WI38 (cell line): ENCODE measurements around the gene HOXD1.

Experiments
- H3K4me3 ChIP-seq: 2 replicates; pipeline ENCODE4 v1.5.1; 2011; ENCODE audit warnings: low read depth, mild to moderate bottlenecking, control low read depth, low read length
- TF ChIP-seq, protein P1 (sequence below): IDR thresholded peaks from 2 replicates; pipeline ENCODE4 v1.5.1; 2012; ENCODE audit warnings: low read depth, mild to moderate bottlenecking, control low read depth, low read length

HOXD1 gene

DNA sequence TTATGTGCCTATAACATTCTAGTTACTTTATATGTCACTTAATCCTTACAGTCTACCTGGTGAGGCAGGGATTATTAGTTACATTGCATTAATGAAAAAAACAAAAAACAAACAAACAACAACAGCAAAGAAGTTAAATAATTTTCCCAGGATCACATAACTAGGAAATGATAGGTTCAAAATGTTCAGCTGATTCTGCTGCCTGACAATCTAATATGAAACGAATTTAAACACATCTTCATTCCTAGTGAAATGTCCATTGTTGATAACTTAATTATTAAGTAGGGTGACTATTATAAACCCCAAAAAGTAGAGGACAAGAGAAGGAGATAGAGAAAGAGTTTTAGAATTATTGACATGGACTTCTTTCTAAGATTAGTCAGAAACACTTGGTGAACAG, 22.6 kb downstream of the HOXD1 start:
- no peak overlapping the region for H3K4me3 ChIP-seq
- TF ChIP-seq, protein P1, sequence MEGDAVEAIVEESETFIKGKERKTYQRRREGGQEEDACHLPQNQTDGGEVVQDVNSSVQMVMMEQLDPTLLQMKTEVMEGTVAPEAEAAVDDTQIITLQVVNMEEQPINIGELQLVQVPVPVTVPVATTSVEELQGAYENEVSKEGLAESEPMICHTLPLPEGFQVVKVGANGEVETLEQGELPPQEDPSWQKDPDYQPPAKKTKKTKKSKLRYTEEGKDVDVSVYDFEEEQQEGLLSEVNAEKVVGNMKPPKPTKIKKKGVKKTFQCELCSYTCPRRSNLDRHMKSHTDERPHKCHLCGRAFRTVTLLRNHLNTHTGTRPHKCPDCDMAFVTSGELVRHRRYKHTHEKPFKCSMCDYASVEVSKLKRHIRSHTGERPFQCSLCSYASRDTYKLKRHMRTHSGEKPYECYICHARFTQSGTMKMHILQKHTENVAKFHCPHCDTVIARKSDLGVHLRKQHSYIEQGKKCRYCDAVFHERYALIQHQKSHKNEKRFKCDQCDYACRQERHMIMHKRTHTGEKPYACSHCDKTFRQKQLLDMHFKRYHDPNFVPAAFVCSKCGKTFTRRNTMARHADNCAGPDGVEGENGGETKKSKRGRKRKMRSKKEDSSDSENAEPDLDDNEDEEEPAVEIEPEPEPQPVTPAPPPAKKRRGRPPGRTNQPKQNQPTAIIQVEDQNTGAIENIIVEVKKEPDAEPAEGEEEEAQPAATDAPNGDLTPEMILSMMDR: no peak

DNA sequence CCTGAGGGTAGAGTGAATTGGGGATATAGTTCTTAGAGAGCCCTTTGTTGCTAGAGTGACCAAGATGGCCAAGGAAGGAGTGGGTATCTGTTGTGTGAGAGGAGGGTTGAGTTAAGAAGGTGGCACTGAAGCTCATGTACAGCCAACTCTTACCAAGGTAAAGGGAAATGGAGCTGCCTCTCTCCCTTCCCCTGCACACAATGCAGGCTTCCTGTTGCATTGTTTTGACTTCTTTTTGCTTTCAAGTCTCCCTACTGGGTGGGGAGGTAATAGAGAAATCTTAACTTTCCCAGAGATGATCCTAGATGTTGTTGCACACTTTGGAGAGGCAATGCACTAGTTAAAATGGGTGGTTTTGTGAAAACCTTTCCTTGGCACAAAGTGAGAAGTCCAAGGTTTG, 23.8 kb downstream of the HOXD1 start:
- TF ChIP-seq, protein P1: no peak

DNA sequence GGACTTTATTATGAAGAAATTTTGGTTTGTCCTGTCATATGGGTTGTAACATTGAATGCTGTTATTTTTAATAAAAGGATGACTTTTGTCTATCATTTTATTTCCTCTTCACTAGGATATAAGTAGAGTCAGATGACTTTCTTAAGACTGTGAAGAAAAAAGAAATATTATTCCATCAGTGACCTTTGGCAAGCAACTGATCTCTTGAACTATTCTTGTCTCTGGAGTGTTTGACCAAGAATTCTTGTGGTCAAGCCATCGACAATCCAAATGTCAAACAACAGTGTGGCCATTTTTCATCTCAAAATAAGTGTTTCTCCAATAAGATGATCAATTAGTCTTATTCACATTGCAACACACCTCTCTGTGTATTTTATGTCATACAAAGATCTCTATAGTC, 24.9 kb downstream of the HOXD1 start:
- TF ChIP-seq, protein P1: no peak
- H3K4me3 ChIP-seq: no peak overlapping the region

More for the DNA sequence above, 23.8 kb downstream of the HOXD1 start:
- H3K4me3 ChIP-seq: no peak overlapping the region

DNA sequence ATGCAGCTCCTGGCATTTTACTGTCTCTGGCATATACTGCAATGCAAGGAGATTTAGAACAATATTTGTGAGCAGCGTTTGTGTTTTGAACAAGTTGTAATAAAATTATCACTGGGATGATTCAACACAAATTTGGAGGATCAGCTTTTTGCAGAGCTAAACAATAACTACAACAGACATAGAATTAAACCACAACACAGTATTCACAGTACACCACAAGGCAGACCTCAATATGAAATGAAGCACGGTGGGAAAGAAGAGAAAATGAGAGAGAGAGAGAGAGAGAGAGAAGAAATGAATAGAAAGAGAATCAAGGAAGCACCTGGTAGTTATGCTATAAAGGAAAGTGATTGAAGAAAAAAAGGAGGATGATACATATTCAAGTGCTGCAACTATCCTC, 39.4 kb downstream of the HOXD1 start:
- TF ChIP-seq, protein P1: no peak

DNA sequence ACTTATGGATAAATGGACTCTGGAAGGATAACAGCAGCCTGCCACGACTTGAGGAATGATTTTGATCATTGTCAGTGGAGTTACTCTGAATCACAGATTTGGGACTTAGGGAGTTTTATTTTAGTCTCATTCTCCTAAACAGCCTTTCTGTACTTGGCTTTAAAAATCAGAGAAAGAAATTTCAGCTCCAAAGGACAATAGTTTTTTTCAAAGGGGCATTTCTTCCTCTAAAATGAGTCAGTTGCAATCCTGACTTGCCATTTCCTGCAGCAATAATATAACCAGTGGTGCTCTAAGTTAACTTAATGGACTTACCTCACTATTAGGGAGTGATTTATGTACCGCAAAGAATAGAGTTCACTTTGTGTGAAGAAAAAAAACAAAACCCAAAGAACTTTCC, 45.7 kb downstream of the HOXD1 start:
- H3K4me3 ChIP-seq: no peak overlapping the region
- TF ChIP-seq, protein P1: no peak

More for the DNA sequence above, 39.4 kb downstream of the HOXD1 start:
- H3K4me3 ChIP-seq: no peak overlapping the region

DNA sequence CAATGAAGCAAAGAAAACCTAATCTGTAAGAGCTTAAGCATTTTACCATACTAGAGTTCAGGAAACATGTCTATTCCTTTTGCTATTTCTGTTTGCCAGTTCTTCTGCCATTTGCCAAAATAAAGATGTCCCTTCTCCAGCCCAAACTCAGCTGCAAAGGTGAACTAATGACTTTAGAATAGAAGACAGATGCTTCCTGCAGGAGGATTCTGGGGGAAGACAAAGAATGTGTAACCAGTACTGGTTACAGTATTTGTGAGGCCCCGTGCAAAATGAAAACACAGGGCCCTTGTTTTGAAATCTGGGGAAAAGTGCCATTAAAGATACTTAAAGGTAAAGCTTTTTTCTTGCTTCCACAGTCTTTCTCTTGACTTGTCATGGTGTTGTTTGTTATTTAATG, 46.5 kb downstream of the HOXD1 start:
- TF ChIP-seq, protein P1: no peak
- no peak overlapping the region for H3K4me3 ChIP-seq

DNA sequence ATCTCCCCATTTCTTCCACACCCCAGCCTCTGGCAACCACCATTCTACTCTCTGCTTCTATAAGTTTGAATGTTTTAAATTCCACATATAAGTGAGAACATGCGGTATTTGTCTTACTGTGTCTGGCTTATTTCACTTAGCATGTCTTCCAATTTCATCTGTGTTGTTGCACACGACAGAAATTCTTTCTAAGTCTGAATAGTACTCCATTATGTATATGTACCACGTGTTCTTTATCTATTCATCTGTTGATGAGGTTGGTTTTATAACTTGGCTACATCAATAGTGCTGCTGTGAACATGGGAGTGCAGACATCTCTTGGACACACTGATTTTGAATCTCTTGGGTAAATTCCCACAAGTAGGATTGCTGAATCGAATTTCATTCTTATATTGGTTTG, 49.0 kb downstream of the HOXD1 start:
- TF ChIP-seq, protein P1: no peak
- H3K4me3 ChIP-seq: no peak overlapping the region
